DND-41 (cell line): ENCODE data around the gene CDK2AP2.

Experiments
- EZH2 ChIP-seq: IDR thresholded peaks from 3 replicates; pipeline ENCODE4 v1.6.1; 2012; ENCODE audit warnings: borderline replicate concordance, low read depth, mild to moderate bottlenecking, moderate library complexity, low read length, inconsistent platforms; ENCODE audit not compliant: severe bottlenecking
- TF ChIP-seq, protein P1 (sequence below): IDR thresholded peaks from 2 replicates; pipeline ENCODE4 v1.5.1; 2012; ENCODE audit warnings: borderline replicate concordance, low read length, moderate library complexity, mild to moderate bottlenecking; ENCODE audit not compliant: poor library complexity, severe bottlenecking; ENCODE audit errors: extremely low read depth

DNA sequence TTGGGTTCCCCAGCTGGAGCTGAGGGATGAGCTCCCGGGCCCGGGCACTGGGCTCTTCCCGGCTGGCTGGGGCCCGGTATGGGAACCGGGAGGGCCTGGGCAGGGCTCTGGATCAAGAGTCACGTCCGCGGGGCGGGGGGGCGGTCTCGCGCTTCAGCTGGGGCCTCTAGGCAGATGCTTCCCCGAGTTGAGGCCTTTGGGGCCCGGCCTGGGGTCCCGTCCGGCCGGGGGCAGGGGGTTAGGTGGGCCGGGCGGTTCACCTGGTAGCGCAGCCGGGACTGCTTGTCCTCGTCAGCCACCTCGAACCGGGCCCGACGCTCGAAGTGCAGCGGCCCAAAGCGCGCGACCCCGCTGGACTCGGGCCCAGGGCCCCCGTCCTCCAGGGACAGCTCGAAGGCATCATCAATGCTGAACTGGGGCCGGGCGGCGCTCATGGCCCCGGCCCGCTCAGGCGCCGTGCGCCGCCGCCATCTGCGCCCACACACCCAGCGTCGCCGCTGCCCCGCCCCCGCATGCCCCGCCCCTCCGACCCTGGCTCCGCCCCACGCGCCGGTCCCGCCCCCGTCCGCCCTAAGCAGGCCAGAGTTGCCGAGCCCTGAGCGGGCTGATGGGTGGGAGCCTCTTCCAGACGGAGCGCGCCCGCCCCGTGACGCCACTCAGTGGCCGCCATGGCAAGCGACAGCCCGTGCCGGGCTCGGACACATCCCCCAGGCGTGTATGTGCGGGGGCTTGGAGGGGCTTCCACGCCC is 39.0 kb downstream of the CDK2AP2 start, which contains the start of gene TMEM134:
- TF ChIP-seq EZH2 = no peak
- TF ChIP-seq, protein P1, sequence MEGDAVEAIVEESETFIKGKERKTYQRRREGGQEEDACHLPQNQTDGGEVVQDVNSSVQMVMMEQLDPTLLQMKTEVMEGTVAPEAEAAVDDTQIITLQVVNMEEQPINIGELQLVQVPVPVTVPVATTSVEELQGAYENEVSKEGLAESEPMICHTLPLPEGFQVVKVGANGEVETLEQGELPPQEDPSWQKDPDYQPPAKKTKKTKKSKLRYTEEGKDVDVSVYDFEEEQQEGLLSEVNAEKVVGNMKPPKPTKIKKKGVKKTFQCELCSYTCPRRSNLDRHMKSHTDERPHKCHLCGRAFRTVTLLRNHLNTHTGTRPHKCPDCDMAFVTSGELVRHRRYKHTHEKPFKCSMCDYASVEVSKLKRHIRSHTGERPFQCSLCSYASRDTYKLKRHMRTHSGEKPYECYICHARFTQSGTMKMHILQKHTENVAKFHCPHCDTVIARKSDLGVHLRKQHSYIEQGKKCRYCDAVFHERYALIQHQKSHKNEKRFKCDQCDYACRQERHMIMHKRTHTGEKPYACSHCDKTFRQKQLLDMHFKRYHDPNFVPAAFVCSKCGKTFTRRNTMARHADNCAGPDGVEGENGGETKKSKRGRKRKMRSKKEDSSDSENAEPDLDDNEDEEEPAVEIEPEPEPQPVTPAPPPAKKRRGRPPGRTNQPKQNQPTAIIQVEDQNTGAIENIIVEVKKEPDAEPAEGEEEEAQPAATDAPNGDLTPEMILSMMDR = peak; percentile 77
